ENCODE measurements around the gene TMEM33.

The TMEM33 gene

GRCh38 chr4:41940834-41941233, 5.6 kb downstream of the TMEM33 start:
- no peak for DNase-seq

DNA sequence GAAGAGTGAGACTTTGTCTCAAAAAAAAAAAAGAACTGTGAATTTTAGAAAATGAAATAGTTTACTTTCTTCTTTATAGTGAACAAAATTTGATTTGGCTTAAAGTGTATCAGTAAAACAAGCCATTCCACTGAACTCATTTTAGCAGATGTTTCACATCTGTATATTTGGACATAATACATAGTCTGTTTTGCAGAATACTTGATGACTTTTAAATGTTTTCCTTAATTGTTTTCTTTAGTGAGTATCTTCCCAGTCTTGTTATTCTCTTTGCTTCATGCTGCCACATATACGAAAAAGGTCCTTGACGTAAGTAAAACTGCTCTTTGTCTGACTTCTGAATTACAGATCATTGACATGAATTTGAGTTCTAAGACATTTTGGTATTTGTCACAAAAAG, 8.3 kb downstream of the TMEM33 start:
- no peak for DNase-seq

- DNase-seq = no peak
Observed at GRCh38 chr4:41944089-41944488, 8.9 kb downstream of the TMEM33 start.

DNA sequence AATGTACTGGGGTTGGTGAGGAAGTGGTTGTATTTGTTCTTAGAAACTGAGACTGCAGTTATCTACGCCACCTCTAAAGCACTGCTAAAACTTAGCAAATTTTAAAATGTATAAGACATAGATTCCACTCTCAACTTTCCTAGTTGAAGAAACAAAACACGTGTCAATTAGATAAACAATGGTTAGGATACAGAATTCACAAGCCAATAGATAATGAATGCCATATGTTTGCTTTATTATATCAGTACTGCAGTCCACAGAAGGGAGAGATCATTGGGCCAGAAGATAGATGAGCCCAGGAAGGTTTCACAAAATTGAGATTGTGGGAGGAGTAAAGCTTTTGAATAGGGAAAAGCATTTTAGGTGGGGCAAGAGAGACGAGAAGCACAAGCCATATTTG, 14.3 kb downstream of the TMEM33 start:
- no peak for DNase-seq

DNA sequence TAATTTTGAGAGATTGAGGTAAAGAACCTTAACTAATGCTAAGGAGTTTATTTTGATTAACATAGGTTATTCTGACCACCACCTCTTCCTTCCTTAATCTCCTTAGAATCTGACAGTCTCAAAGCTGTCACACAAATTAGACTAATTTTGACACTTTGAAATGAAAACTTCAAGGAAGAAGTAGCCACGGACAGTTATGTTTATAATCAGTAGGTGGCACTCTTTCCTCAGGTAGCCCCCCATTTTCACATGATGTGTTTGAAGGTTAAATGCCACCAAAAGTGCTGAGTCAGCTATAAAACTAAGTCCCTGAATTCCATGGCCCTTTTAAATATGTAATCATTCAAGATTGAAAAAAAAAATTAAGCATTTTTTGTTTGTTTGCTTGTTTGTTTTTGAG, 22.4 kb downstream of the TMEM33 start:
- no peak for DNase-seq

- DNase-seq = no peak
Observed at GRCh38 chr4:41963105-41963504, 27.9 kb downstream of the TMEM33 start.

GRCh38 chr4:41964401-41964800, 29.2 kb downstream of the TMEM33 start:
- no peak for DNase-seq

GRCh38 chr4:41967392-41967791, 32.2 kb downstream of the TMEM33 start:
- no peak for DNase-seq

- DNase-seq = no peak
Observed at GRCh38 chr4:41969671-41970070, 34.4 kb downstream of the TMEM33 start.

DNA sequence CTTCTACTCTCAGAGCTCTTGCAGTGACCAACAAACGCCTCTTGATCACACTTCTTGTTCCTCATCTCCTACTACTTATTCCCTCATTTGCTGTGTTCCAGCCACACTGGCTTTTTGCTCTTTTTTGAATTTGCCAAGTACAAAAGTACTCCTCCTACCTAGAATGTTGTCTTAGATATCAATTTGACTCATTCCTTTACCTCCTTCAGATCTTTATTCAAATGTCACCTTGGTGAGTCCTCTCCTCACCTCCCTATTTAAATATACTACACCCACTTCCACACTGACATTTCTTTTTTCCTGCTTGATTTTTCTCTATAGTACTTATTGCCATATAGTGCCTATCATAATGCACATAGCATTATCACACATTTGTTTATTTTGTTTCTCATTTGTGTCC, 40.1 kb downstream of the TMEM33 start:
- DNase-seq = no peak

- no peak for DNase-seq
Observed at GRCh38 chr4:41976775-41977516, 41.7 kb downstream of the TMEM33 start.

DNA sequence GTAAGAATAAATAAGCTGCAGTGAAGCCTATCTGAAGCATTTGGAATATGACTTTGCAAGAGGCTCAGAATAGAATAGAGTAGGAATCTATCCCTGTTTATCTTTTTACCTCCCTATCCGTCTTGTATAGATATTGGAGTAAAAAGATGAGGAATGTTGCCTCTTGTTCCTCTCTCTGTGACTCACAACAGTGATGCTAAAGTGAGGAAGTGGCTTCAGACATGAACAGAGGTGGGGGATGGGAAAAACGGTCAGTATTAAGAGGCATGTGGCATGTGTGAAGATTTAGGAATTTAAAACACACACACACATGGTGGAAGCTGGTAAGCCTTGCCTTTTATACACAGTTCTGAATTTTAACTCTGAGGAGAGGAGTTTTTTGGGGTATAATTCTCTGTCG, 42.5 kb downstream of the TMEM33 start:
- DNase-seq = no peak

DNA sequence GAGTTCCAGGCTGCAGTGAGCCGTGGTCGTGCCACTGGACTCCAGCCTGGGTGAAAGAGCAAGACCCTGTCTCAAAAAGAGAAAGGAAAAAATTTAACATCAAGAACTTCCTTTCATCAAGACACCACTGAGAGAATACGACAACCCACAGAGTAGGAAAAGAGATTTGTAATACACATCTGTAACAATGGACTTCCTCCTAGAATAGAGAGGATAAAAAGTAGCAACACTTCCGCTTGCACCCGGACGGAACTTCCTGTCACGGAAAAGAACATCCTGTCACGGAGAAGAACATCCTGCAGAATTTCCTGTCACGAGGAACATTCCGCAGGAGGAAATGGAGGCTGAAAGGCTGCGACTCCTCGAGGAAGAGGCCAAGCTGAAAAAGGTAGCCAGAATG, 46.2 kb downstream of the TMEM33 start, which contains the start of gene DCAF4L1:
DCAF4L1 (plus strand) TSS at position 301 of the 400 bp plus-strand sequence; CDS start at position 338, 37 bp downstream.
- no peak for DNase-seq

- DNase-seq = no peak
Observed at GRCh38 chr4:41982716-41983115, 47.5 kb downstream of the TMEM33 start.

DNA sequence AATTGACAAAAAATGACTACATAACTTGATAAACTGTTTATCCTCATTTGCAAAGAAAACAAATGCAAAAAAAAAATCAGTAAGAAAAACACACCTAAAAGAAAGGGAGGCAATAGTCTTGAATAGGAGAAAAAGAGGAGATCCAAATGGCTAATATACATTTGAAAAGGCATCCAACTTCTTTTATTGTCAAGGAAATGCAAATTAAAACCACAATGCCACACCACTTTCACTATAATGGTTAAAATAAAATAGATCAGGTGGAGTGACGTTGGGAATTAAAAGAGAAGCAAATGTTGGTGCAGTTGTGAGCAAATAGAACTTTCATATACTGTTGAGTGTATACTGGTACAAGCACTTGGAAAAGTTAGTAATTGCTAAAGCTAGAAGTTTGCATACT, 49.9 kb downstream of the TMEM33 start:
- DNase-seq = no peak

DNA sequence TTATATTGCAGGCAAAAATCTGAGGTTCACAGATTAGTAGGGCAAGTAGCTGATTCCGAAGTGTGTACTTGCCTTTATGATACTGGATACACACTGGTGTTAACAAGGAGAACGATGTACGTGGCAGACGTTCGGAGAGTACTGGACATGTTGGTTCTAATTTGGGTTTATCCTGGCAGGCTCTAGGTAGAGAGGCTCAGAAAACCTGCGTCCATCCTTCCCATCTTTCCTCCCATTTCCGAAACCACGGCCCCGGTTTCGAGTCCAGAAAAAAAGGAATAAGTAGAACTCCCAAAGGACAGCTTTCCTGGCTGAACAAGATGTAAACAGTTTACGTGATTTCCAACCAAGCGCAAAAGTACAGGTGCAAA, 54.8 kb downstream of the TMEM33 start:
- no peak for DNase-seq

- peak; percentile 52 for DNase-seq
Observed at GRCh38 chr4:41990365-41991111, 55.3 kb downstream of the TMEM33 start, which contains the start of gene SLC30A9. Gene SLC30A9 (plus strand): TSS chr4:41990530. CDS start chr4:41990652, 122 bp downstream.

GRCh38 chr4:41991916-41992767, 56.9 kb downstream of the TMEM33 start:
- DNase-seq = no peak

GRCh38 chr4:41992967-41993857, 58.0 kb downstream of the TMEM33 start:
- no peak for DNase-seq

- no peak for DNase-seq
Observed at GRCh38 chr4:41994461-41994985, 59.3 kb downstream of the TMEM33 start.

GRCh38 chr4:41998019-41998418, 62.8 kb downstream of the TMEM33 start:
- DNase-seq = no peak

DNA sequence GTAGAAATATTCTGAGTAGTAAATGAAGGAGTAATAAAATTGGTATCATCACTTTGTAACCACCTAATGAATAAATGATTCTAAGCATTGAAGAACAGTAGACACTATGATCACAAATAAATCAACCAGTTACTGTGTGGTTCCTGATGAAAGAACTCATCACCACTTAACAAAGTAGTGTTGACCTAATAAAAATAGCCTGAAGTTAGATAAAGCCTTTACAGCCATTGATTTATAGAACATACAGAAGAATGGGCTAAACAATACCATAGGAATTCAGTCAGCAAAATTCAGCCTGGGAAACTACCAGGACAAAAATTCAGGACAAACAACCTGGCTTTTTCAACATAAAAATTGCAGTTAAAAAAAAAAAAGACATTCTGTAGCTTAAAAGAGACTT, 64.1 kb downstream of the TMEM33 start:
- no peak for DNase-seq

Data from NCI-H1417 treated with DMSO at 0.1 percent for 48 hours (cell line).